Stimulated activated CD8-positive, alpha-beta memory T cell treated with anti-CD3 and anti-CD28 coated beads, Interleukin-15, amount 100 ng/mL, for 4 hours (primary cell): ENCODE measurements around the gene HS3ST6.
"Not testable (repeated sequence)": the region's sequence is repeated elsewhere in the genome, so short reads cannot be mapped to it uniquely, and the experiment has no call there.

ENCODE experiments used
- DNase-seq, 2 donors: peaks; one replicate each; pipeline ENCODE4 v3.0.0-alpha.2; 2020; ENCODE audit warnings: low read depth in 2 of 2

Gene HS3ST6

GRCh38 chr16:1946495-1947368 lies 28.5 kb upstream of the HS3ST6 start:
- DNase-seq = no peak

- no peak for DNase-seq
These were observed 27.6 kb upstream of the HS3ST6 start for GRCh38 chr16:1945559-1946391.

GRCh38 chr16:1944612-1945199 lies 26.5 kb upstream of the HS3ST6 start:
- no peak for DNase-seq

DNA sequence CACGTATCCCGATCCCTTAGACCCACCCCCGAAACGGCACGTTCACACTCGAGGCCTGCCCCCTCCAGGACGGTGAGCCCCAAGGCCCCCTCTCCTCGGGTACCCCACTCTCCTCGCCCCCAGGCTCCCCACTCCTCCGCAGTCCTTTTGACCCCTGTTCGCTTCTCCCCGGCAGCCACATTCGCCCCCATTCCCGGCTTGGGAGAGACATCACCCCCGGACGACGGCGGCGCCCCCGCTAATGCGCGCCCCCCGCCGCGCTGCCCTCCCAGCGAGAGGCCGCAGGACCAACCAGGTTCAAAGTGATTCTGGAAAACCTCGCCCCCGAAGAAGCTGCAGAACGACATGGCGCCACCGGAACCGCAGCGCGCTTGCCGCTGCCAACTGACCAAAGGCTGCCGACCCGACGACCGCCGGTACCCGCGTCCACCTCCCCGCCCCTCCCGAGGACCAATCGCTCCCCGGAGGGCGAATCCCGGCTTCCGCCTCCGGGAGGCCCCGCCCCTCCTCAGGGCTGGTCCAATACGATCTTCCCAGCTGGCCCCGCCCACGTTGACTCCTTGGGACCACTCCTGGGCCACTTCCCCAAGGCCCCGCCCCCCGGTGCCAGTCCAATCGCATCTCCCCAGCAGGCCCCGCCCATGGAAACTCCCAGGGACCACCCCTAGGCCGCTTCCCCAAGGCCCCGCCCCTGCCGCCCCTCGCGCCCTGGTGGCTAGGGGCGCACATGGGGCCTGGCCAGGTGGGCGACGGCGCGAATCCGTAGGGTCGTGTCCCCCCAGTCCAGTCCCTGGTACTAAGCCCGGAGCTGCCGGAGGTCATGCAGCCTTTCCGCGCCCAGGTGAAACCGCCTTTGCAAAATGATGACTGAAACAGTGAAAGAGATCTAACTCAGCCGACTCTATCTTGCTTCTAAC lies 24.9 kb upstream of the HS3ST6 start, which contains the start of gene MSRB1:
Gene MSRB1, minus strand, starts transcription at position 390 of the 917 bp plus-strand sequence. Its CDS starts 43 bp downstream, at position 347.
- DNase-seq = peak; percentile 96 to 97

GRCh38 chr16:1942047-1942809 lies 24.0 kb upstream of the HS3ST6 start:
- DNase-seq = no peak

- no peak for DNase-seq
These were observed 23.2 kb upstream of the HS3ST6 start for GRCh38 chr16:1941162-1942046.

- DNase-seq = no peak
These were observed 22.3 kb upstream of the HS3ST6 start for GRCh38 chr16:1940273-1941161.

GRCh38 chr16:1939833-1940232 lies 21.6 kb upstream of the HS3ST6 start:
- DNase-seq = not testable (repeated sequence)

GRCh38 chr16:1938910-1939309 lies 20.7 kb upstream of the HS3ST6 start:
- no peak for DNase-seq

GRCh38 chr16:1938316-1938715 lies 20.1 kb upstream of the HS3ST6 start:
- no peak for DNase-seq

GRCh38 chr16:1936945-1937479 lies 18.8 kb upstream of the HS3ST6 start:
- DNase-seq = no peak

DNA sequence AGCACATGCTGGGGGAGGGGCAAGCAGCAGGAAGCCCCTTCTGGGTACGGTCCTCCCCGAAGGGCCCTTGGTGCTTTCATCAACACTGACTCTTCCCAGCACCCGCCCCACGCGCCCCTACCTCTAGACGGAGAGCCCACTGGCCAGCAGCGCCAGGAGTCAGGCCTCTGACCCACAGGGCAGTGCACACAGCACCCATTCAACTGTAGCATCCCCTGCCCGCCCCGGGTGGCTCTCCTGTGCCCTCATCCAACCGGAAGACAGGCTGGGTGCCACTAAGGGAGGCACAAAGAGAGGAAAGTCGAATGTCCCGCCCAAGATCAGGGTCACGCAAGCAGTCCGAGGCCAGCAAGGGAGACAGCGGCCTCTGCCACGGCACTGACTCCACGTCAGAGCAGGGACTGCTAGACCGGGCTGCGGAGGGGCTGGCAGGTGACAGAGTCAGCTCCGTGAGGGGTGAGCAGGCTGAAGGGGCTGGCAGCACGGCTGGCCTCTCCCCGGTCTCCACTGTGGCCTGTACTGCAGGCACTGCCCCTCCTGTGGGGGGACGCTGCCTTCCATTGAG lies 15.0 kb upstream of the HS3ST6 start:
- no peak for DNase-seq

DNA sequence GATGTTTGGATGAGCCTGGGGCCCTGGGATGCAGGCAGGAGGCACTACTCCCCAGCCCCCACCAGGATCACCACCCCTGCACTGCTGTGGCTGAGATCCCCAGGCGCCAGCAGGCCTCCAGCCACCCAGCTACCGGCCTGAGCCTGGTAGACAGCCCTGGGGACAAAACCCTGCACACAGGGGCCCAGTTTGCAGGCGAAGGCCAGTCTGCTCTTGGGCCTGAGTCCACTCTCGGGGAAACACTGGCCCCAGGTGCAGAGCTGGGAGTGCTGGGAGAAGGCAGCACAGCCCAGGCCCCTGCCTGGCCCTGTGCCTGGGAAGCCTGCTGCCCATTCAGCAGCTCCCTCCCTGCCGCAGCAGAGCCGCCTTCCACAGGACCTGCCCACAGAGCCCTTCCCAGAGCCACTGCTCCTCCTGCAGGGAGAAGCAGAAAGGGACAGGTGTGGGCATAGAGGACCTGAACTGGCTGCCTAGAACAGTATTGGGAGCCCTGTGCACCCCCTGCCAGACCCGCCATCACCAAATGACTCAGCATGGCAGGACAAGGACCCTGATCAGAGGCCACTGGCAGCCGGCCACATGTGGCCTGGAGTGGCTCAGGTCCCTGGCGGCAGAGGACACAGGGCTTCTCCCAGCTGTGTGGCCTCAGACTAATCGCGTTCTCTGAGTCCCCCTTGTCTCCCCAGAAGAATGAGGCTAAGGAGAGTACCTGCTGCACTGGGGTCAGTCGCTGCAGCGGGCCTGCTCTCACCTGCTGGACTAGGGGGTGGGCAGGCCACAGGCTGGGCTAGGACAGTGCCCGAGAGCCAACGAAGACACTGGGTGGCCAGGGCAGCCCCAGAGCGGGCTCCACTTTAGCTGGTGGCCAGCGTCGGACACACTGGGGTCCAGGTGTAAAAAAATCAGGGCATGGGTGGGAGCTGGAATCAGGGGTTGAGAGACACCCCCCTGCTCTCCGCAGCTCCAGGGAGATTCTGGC lies 14.1 kb upstream of the HS3ST6 start:
- DNase-seq = no peak

DNA sequence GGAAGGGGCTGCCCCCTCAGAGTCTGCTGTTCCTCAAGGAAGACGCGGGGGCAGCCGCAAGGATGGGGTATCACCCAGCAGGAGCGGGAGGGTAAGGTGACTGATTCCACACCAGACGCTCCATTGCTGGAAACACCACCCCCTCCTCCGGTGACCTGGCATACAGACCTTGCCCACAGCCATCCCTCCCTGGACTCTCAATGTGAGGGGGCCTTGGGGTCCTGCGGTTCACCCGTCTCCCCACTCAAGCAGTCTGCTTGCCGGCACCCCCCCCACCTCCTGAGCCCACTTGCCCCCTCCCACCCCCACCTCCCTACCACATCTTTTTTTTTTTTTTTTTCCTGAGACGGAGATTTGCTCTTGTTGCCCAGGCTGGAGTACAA lies 12.1 kb upstream of the HS3ST6 start:
- DNase-seq = no peak

DNA sequence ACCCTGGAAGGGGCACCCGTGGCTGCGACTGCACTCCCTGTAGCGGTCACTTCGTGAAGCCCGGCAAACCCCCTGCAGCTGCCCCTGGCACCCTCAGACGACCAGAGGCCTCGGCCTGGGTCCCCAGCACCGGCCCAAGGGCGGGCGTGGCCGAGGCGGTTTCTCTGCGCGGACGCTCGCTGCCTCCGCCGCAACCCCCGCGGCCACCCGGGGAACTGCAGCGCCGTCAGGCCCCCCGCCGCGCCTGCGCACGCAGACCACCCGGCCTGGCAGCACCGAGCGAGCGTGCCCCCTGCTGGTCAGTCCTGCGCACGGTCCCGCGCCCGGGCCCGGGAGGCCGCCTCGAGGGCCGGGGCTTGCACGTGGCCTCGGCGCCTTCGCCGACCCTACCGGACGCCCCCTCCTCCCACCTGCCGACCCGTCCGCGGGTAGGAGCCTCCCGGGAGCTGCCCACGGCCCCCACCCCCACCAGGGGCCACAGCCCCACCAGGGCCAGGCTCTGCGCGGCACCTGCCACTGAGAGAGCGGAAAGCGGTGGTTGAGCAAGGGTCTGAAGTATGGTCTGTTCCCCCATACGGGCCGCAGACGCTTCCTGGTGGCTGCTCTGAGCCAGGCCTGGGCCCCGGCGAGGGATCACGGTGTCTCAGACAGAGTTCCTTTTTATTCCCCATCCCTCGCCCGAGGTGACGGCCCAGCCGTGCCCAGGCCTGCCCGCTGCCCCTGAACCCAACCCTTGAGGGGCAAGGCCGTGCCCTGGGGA lies 11.5 kb upstream of the HS3ST6 start:
- DNase-seq = peak; percentile 79 to 83

GRCh38 chr16:1929105-1929504 lies 10.9 kb upstream of the HS3ST6 start:
- no peak for DNase-seq
